Body of pancreas (tissue), 4 donors: ENCODE results near the gene ANKRD18B.
"Not testable (repeated sequence)": the region's sequence is repeated elsewhere in the genome, so short reads cannot be mapped to it uniquely, and the experiment has no call there.

Experiments
- POLR2A ChIP-seq, 3 donors: fragments of 450-650 bp; IDR thresholded peaks; one replicate each; pipeline ENCODE4 v1.6.1; 2016; ENCODE audit warnings: antibody characterized with exemption in 3 of 3, mild to moderate bottlenecking in 2 of 3
- TF ChIP-seq, protein P1 (sequence below), 7 experiments: fragments of 450-650 bp in 4 of 7; fragments of 200-600 bp in 3 of 7; sonication (generic) in 3 of 7; IDR thresholded peaks; one replicate each; pipeline ENCODE4 v1.5.1; 2016 to 2019; ENCODE audit warnings: antibody characterized with exemption in 7 of 7

DNA sequence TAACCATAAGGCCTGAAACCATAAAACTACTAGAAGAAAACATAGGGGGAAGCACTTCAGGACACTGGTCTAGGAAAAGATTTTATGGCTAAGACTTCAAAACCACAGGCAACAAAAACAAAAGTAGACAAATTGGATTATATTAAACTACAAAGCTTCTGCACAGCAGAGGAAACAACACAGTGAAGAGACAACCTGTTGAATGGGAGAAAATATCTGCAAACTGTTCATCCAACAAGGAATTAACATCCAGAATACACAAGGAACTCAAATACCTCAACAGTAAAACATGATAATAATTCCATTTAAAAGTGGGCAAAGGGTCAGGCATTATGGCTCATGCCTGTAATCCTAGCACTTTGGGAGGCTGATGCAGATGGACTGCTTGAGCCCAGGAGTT lies 38.7 kb upstream of the ANKRD18B start:
- TF ChIP-seq, protein P1, sequence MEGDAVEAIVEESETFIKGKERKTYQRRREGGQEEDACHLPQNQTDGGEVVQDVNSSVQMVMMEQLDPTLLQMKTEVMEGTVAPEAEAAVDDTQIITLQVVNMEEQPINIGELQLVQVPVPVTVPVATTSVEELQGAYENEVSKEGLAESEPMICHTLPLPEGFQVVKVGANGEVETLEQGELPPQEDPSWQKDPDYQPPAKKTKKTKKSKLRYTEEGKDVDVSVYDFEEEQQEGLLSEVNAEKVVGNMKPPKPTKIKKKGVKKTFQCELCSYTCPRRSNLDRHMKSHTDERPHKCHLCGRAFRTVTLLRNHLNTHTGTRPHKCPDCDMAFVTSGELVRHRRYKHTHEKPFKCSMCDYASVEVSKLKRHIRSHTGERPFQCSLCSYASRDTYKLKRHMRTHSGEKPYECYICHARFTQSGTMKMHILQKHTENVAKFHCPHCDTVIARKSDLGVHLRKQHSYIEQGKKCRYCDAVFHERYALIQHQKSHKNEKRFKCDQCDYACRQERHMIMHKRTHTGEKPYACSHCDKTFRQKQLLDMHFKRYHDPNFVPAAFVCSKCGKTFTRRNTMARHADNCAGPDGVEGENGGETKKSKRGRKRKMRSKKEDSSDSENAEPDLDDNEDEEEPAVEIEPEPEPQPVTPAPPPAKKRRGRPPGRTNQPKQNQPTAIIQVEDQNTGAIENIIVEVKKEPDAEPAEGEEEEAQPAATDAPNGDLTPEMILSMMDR (IDR thresholded peaks at IDR 0.05), result not testable (repeated sequence)
- not testable (repeated sequence) for TF ChIP-seq POLR2A (IDR thresholded peaks at IDR 0.05)
